Mesothelial cell of epicardium (in vitro differentiated cells): ENCODE data around the gene BSX. TPM values are rescaled to one million over a fixed set of nuclear protein-coding genes. Genes with fewer than 3 reads are reported as not detected.

Source experiments
- DNase-seq, 2 experiments: peaks; one replicate each; pipeline ENCODE4 v3.0.0; 2021; ENCODE audit warnings: low spot score in 2 of 2; ENCODE audit not compliant: unreplicated experiment in 2 of 2
- H3K27ac Mint-ChIP-seq: 2 replicates; pipeline ENCODE4 v1.8.0; 2021; ENCODE audit warnings: mixed read lengths
- H3K27me3 Mint-ChIP-seq: 2 replicates; pipeline ENCODE4 v1.8.0; 2021; ENCODE audit warnings: low read depth, mixed read lengths
- H3K36me3 Mint-ChIP-seq: 2 replicates; pipeline ENCODE4 v1.8.0; 2021; ENCODE audit warnings: mixed read lengths
- H3K4me1 Mint-ChIP-seq: 2 replicates; pipeline ENCODE4 v1.8.0; 2021; ENCODE audit warnings: mixed read lengths
- H3K4me3 Mint-ChIP-seq: 2 replicates; pipeline ENCODE4 v1.8.0; 2021; ENCODE audit warnings: mild to moderate bottlenecking, moderate library complexity, mixed read lengths
- H3K9me3 Mint-ChIP-seq: 2 replicates; pipeline ENCODE4 v1.8.0; 2021; ENCODE audit warnings: mixed read lengths
- total RNA-seq: library from RNA; stranded (reverse); gene quantifications from 3 replicates; pipeline ENCODE4 v1.2.1, GENCODE V29; 2021
- TF ChIP-seq, protein P1 (sequence below): fragments of 200-600 bp; sonication (generic); IDR thresholded peaks from one replicate; pipeline ENCODE4 v1.5.0; 2021; ENCODE audit warnings: antibody characterized with exemption; ENCODE audit not compliant: unreplicated experiment

The BSX gene
- total RNA-seq, 1 donor from 2014 or later = not detected

DNA sequence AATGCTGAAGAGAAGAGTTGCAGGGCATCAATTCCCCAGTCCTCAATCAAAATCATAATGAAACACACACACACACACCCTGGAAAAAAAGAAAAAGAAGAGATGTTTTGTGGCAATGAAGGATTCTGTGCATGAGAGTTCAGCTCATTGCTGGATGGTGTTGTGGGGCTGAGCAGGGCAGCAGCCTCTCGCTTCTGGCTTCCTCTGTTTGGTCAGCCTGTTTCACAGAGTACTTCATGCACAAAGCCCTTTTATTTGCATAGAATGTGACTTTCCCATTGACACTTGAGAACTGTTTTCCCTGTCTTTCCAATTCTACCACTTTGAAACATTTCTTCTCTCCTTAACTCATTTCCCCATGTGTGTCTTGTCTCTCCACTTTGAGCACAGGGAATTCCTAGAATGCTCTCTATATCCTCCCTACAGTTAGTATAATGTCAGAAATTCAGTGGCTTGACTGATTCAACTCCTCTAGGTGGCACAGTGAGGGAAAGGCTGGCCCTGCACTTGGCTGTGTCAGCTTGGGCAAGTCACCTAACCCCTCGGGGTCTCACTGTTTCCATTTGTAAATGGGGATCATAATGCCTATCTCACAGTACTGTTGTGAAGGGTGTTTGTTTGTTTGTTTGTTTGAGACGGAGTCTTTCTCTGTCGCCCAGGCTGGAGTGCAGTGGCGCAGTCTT, 25.4 kb upstream of the BSX start:
- DNase-seq = no peak
- H3K27ac Mint-ChIP-seq = no peak overlapping the region
- H3K4me1 Mint-ChIP-seq = no peaks in the 10 kb centered on the region
- H3K27me3 Mint-ChIP-seq = peaks cover 8% of the 10 kb centered on the region
- no peaks in the 10 kb centered on the region for H3K9me3 Mint-ChIP-seq
- H3K36me3 Mint-ChIP-seq = no peaks in the 10 kb centered on the region
- TF ChIP-seq, protein P1, sequence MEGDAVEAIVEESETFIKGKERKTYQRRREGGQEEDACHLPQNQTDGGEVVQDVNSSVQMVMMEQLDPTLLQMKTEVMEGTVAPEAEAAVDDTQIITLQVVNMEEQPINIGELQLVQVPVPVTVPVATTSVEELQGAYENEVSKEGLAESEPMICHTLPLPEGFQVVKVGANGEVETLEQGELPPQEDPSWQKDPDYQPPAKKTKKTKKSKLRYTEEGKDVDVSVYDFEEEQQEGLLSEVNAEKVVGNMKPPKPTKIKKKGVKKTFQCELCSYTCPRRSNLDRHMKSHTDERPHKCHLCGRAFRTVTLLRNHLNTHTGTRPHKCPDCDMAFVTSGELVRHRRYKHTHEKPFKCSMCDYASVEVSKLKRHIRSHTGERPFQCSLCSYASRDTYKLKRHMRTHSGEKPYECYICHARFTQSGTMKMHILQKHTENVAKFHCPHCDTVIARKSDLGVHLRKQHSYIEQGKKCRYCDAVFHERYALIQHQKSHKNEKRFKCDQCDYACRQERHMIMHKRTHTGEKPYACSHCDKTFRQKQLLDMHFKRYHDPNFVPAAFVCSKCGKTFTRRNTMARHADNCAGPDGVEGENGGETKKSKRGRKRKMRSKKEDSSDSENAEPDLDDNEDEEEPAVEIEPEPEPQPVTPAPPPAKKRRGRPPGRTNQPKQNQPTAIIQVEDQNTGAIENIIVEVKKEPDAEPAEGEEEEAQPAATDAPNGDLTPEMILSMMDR = no peak
- no peak overlapping the region for H3K4me3 Mint-ChIP-seq

DNA sequence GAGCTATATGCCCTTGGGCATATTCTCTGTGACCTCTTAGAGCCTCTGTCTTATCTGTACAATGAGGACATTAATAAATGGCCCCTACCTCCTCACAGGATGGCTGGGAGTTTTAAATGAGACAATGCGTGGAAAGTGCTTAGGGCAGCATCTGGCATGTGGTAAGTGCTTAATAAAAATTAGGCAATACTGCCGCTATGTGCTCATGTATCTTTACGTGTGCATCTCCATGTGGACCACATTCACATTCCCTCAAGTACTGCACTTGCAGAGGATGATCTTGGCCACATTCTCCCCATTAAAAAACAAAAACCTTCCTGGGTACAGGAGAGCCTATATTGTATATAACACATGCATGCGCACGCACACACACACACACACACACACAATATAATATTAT, 19.1 kb upstream of the BSX start:
- no peak for DNase-seq
- H3K36me3 Mint-ChIP-seq = no peaks in the 10 kb centered on the region
- no peaks in the 10 kb centered on the region for H3K4me1 Mint-ChIP-seq
- H3K27ac Mint-ChIP-seq = no peak overlapping the region
- TF ChIP-seq, protein P1 = no peak
- no peak overlapping the region for H3K4me3 Mint-ChIP-seq
- H3K27me3 Mint-ChIP-seq = peaks cover 40% of the 10 kb centered on the region
- H3K9me3 Mint-ChIP-seq = no peaks in the 10 kb centered on the region

DNA sequence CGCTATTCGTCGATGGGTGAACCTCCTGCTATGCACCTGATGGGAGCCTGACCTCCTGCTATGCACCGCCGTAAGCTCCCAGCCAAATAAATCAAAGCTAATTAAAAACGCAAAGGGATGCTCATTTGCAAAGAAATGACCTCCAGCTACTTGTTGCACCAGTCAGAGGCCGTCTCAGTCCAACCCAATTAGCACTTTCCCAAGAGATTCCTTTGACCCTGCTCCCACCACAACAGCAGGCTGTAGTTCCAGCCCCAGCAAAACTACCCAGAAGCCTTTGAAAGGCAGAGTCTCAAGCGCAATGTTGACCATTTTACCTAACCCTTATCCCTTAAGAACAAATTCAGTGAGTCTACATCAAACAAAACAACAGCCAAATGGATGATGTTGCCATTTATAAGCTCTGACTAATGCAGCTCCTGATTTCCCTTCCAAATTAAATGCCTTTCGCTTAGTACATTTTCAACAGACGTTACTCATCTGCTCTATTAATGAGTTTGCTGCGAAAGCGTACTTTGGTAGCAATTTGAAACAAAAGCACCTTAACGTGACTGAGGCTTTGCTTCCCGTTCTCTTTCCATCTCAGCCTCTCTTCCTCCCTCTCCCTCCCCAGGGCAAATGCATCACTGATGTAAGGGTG, 17.2 kb upstream of the BSX start:
- DNase-seq = no peak
- H3K27me3 Mint-ChIP-seq = peaks cover 59% of the 10 kb centered on the region
- no peaks in the 10 kb centered on the region for H3K36me3 Mint-ChIP-seq
- H3K4me1 Mint-ChIP-seq = no peaks in the 10 kb centered on the region
- H3K4me3 Mint-ChIP-seq = no peak overlapping the region
- TF ChIP-seq, protein P1 = no peak
- H3K27ac Mint-ChIP-seq = no peak overlapping the region
- no peaks in the 10 kb centered on the region for H3K9me3 Mint-ChIP-seq

DNA sequence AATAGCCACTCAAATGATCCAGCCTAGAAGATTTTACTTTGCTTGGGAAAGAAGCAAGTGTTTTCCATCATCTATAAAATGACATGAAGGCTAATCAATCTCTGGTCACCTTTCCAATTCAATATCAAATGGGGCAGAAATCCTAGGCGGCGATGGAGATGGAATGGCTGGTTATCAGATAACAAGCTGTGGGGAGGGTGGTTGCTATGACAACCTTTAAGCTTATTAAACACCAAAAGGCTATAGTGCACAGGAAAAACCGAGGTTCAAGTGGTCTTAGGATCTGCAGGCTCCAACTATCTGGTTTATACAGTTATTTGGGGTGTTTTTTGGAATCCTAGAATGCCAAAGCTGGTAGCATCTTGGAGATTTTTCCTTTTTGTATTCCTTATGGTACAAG, 13.9 kb upstream of the BSX start:
- H3K27ac Mint-ChIP-seq = no peak overlapping the region
- no peaks in the 10 kb centered on the region for H3K4me1 Mint-ChIP-seq
- no peak overlapping the region for H3K4me3 Mint-ChIP-seq
- no peak for DNase-seq
- TF ChIP-seq, protein P1 = no peak
- no peaks in the 10 kb centered on the region for H3K9me3 Mint-ChIP-seq
- no peaks in the 10 kb centered on the region for H3K36me3 Mint-ChIP-seq
- H3K27me3 Mint-ChIP-seq = peaks cover 79% of the 10 kb centered on the region

DNA sequence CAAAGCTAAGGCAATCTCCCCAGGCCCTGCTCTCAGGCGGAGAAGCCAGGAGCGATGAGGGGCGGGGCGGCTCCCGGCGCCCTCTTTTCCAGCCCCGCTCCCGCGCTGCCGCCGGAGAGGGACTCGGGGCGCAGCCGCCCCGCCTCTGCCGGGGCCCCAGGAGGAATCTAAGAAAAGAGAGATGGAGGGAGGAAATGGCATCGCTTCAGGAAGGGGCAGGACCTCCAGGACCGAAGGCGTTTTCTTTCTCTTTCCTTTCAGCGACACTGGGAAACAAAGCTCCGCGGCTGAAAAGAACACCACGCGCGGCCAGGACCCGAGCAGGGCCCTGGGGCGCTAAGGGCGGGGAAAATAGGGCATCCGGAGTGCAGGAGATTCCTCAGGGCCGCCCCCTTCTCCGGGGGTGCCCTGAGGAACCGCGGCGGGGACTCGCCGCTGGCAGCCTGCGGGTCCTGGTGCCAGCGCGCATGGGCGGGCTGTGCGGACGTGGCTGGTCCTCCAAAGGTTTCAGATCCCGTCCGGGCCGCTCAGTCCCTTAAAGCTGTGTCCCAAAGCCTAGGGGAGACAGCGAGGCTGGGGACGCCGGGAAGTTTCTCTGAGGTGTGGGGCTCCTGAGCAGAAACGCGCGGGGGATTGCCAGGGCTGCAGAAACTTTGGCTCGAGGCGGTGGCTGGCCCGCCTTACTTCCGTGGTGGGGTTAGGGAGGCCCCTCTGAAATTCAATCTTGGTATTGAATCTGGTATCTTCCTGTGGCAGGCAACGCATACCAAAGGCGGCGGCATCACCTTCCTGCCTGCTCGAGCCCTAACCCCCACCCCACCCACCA, 2.8 kb upstream of the BSX start:
- no peak for DNase-seq
- H3K4me3 Mint-ChIP-seq = peak overlapping the region; percentile 69
- H3K9me3 Mint-ChIP-seq = no peaks in the 10 kb centered on the region
- peaks cover 5% of the 10 kb centered on the region for H3K4me1 Mint-ChIP-seq
- H3K27me3 Mint-ChIP-seq = peaks cover 98% of the 10 kb centered on the region
- H3K36me3 Mint-ChIP-seq = no peaks in the 10 kb centered on the region
- TF ChIP-seq, protein P1 = no peak
- no peak overlapping the region for H3K27ac Mint-ChIP-seq
